ENCODE data around the gene HNRNPUL1. TPM values are rescaled to one million over a fixed set of nuclear protein-coding genes. Genes with fewer than 3 reads are reported as not detected.

HNRNPUL1 gene
- total RNA-seq, 2 donors from 2014 or later: 88.8 to 109 TPM

DNA sequence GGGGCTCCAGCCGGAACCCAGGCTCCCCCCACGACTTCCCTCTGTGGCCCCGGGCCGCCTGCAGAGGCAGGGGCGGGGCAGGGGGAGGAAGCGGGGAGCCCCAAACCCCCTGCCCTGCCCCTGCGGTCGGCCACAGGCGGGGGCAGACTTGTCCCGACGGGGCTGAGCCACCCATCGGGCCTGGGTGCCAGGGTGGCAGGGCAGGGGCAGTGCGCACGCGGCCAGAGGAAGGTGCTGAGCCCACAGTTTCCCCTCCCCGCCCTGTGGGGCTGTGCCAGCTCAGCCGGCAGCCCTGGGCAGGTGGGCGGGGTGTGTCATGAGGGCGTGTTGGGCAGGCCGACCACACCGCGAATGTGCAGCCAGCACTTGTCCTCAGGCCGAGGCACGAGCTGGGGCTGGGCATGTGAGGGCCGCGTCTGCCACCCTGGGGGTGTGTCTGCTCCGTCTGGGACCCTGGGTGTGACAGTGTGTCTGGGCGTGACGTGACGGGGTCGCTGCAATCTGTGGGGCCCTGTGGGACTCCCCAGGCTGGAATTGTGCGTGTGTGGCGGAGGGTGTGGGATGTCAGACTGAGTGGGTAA is 63.5 kb downstream of the HNRNPUL1 start:
- H3K27ac ChIP-seq: peak overlapping the region; percentile 93 to 97
- peaks cover 7 to 64% of the 10 kb centered on the region in 2 donors for H3K4me1 ChIP-seq
- peak overlapping the region; percentile 24 to 40 for H3K4me3 ChIP-seq
- peaks cover 15% of the 10 kb centered on the region for H3K36me3 ChIP-seq
- TF ChIP-seq, protein P1, sequence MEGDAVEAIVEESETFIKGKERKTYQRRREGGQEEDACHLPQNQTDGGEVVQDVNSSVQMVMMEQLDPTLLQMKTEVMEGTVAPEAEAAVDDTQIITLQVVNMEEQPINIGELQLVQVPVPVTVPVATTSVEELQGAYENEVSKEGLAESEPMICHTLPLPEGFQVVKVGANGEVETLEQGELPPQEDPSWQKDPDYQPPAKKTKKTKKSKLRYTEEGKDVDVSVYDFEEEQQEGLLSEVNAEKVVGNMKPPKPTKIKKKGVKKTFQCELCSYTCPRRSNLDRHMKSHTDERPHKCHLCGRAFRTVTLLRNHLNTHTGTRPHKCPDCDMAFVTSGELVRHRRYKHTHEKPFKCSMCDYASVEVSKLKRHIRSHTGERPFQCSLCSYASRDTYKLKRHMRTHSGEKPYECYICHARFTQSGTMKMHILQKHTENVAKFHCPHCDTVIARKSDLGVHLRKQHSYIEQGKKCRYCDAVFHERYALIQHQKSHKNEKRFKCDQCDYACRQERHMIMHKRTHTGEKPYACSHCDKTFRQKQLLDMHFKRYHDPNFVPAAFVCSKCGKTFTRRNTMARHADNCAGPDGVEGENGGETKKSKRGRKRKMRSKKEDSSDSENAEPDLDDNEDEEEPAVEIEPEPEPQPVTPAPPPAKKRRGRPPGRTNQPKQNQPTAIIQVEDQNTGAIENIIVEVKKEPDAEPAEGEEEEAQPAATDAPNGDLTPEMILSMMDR (IDR thresholded peaks at IDR 0.05): no peak
- no peaks in the 10 kb centered on the region for H3K27me3 ChIP-seq
- no peaks in the 10 kb centered on the region for H3K9me3 ChIP-seq
- peak; percentile 78 for DNase-seq (ENCODE audit: low spot score)

DNA sequence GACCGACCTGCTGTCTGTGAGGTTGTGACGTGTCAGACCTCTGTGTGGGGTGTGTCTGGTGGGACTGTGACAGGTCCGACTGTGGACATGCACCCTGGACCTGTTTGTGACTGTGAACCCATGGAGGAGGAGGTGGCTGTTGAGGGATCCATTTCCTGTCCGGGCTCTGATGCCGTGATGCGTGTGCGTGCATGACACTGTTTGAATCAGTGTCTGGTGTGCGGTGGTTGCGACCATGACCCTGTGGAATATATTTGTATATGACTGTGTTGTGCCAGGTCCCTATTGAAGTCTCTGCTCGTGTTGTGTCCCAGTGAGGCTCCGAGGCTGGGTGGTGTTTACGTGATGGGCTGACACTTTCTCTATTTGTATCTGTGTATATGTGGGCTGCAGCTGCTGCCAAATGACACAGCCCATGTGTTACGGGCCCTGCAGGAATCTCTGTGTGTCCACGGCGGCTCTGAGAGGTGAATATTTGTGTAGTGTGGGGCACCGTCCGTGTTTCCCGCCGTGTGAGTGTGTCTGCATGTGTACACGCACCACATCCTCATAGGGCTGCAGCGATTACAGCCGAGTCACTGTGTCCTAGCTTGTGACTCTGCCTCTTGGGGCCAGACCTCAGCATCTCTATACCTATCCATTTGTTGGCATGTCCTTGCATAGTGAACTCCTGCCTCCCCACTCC is 64.1 kb downstream of the HNRNPUL1 start:
- Histone ChIP-seq H3K27me3 (no peaks in the 10 kb centered on the region), H3K4me3 (peak overlapping the region in 1 of 2 donors; percentile 40), H3K36me3 (peaks cover 17% of the 10 kb centered on the region), H3K27ac (peak overlapping the region; percentile 93 to 97), H3K4me1 (peaks cover 7 to 58% of the 10 kb centered on the region in 2 donors), H3K9me3 (no peaks in the 10 kb centered on the region)
- TF ChIP-seq, protein P1 (IDR thresholded peaks at IDR 0.05): no peak
- DNase-seq (ENCODE audit: low spot score): no peak

- H3K27me3 ChIP-seq: no peaks in the 10 kb centered on the region
- peaks cover 17% of the 10 kb centered on the region for H3K36me3 ChIP-seq
- TF ChIP-seq, protein P1 (IDR thresholded peaks at IDR 0.05): no peak
- no peak for DNase-seq (ENCODE audit: low spot score)
- peak overlapping the region; percentile 93 to 97 for H3K27ac ChIP-seq
- peaks cover 5 to 53% of the 10 kb centered on the region in 2 donors for H3K4me1 ChIP-seq
- no peak overlapping the region for H3K4me3 ChIP-seq
- H3K9me3 ChIP-seq: no peaks in the 10 kb centered on the region
Measured at GRCh38 chr19:41328842-41329225, 64.7 kb downstream of the HNRNPUL1 start.

DNA sequence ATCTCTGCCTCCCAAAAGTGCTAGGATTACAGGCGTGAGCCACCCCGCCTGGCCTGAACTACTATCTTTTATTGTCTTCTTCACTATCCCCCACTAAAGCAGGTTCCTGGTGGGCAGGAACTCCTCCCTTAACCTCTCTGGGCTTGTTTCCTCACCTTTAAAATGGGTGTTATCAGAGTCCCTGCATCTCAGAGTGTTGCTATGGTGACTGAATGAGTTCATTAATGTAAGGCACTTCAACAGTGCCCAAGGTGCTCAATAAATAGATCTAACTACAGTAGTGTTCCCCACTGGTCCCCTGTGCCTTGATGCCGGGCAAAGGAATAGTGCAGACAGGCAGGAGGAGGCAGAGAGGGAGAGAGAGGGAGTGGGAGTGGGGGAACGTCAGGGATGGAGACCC is 66.3 kb downstream of the HNRNPUL1 start:
- no peaks in the 10 kb centered on the region for H3K27me3 ChIP-seq
- peaks cover 17% of the 10 kb centered on the region for H3K36me3 ChIP-seq
- H3K9me3 ChIP-seq: no peaks in the 10 kb centered on the region
- no peak overlapping the region for H3K4me3 ChIP-seq
- TF ChIP-seq, protein P1 (IDR thresholded peaks at IDR 0.05): no peak
- H3K27ac ChIP-seq: no peak overlapping the region
- no peak for DNase-seq (ENCODE audit: low spot score)
- peaks cover 0 to 36% of the 10 kb centered on the region in 2 donors for H3K4me1 ChIP-seq

- Histone ChIP-seq H3K36me3 (peaks cover 18% of the 10 kb centered on the region), H3K4me3 (no peak overlapping the region), H3K27ac (no peak overlapping the region), H3K9me3 (no peaks in the 10 kb centered on the region), H3K4me1 (peaks cover 0 to 30% of the 10 kb centered on the region in 2 donors), H3K27me3 (no peaks in the 10 kb centered on the region)
- DNase-seq (ENCODE audit: low spot score): no peak
- TF ChIP-seq, protein P1 (IDR thresholded peaks at IDR 0.05): no peak
Measured at GRCh38 chr19:41330946-41331678, 66.9 kb downstream of the HNRNPUL1 start.
